ENCODE data around the gene RRM1.
A peak's percentile ranks its signal among the peaks of the same experiment; 100 is the strongest.
"Not testable (repeated sequence)": the region's sequence is repeated elsewhere in the genome, so short reads cannot be mapped to it uniquely, and the experiment has no call there.

The RRM1 gene

DNA sequence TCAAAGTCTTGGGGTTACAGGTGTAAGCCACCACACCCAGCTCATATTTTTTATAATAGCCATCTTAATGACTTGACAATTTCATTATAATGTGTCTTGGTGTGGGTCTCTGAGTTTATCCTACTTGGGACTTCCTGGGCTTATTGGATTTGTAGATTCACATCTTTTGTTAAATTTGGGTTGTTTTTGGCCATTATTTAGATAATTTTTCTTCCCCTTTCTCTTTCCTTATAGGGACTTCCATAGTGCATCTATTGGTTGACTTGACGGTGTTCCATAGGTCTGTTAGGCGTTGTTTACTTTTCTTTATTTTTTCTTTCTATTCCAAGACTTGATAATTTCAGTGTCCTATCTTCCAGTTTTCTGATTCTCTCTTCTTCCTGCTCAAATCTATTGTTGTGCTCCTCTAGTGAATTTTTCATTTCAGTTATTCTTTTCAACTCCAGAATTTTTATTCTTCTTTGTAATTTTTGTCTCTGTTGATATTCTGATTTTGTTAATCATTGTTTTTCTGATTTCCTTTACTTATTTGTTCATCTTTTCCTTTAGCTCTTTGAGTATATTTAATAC, 45.6 kb downstream of the RRM1 start:
- DNase-seq (ENCODE audit: low read depth), result no peak

- no peak for DNase-seq (ENCODE audit: low read depth)
Measured at GRCh38 chr11:4146070-4146771, 51.6 kb downstream of the RRM1 start.

DNA sequence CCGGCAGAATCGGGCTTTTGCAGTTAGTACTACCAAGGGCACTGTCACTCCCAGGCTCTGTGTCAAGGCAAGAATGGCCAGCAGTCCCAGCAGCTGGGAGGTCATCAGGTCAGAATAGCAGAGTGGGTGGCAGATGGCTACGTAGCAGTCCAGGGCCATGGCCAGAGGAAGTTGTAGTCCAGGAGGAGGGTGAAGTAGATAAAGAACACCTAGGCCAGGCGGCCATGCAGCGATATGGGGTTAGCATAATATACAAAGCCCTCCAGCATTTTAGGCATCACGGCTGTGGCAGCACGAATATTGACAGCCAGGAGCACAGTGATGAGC, 52.1 kb downstream of the RRM1 start:
- DNase-seq (ENCODE audit: low read depth), result no peak

GRCh38 chr11:4154503-4154902, 59.9 kb downstream of the RRM1 start:
- no peak for DNase-seq (ENCODE audit: low read depth)

DNA sequence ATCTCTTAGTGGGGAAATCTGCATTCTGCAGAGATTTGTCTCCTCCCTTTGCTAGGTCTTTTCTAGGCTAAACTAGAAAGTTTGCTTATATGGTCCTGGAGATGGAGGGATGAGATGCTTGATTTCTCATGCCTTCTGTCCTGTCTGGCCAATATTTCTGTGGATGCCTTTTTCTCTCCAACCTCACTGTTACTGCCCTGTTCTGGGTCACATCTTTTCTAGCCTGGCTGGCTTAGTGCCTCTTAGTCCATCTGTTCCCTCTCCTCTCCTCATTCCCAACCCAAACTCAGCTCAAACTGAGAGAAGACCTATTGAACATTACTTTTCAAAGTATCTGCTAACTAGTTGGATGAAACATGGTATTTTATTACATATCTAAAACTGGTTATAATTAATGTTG, 62.0 kb downstream of the RRM1 start:
- DNase-seq (ENCODE audit: low read depth), result no peak

DNA sequence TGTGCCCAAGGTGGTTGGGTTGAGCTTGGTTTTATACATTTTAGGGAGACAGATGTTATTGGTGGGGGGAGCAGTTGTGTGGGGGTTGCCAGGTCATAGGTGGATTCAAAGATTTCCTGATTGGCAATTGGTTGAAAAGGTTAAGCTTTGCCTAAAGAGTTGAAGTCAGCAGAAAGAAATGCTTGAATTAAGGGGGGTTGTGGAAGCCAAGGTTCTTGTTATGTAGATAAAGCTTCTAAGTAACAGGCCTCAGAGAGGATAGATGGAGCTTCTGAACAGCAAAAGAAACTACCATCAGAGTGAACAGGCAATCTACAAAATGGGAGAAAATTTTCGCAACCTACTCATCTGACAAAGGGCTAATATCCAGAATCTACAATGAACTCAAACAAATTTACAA, 64.2 kb downstream of the RRM1 start:
- not testable (repeated sequence) for DNase-seq (ENCODE audit: low read depth)

- DNase-seq (ENCODE audit: low read depth), result no peak
Measured at GRCh38 chr11:4161305-4161704, 66.7 kb downstream of the RRM1 start.

- no peak for DNase-seq (ENCODE audit: low read depth)
Measured at GRCh38 chr11:4164884-4165590, 70.4 kb downstream of the RRM1 start.

- DNase-seq (ENCODE audit: low read depth), result no peak
Measured at GRCh38 chr11:4167292-4167691, 72.7 kb downstream of the RRM1 start.

GRCh38 chr11:4167758-4168157, 73.2 kb downstream of the RRM1 start:
- no peak for DNase-seq (ENCODE audit: low read depth)

DNA sequence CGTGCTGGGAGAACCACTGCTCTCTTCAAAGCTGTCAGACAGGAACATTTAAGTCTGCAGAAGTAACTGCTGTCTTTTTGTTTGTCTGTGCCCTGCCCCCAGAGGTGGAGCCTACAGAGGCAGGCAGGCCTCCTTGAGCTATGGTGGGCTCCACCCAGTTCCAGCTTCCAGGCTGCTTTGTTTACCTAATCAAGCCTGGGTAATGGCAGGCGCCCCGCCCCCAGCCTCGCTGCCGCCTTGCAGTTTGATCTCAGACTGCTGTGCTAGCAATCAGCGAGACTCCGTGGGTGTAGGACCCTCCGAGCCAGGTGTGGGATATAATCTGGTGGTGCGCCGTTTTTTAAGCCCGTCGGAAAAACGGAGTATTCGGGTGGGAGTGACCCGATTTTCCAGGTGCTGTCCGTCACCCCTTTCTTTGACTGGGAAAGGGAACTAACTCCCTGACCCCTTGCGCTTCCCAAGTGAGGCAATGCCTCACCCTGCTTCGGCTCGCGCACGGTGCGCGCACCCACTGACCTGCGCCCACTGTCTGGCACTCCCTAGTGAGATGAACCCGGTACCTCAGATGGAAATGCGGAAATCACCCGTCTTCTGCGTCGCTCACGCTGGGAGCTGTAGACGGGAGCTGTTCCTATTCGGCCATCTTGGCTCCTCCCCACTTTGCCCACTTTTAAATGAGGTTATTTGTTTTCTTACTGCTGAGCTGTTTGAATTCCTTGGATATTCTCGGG, 81.2 kb downstream of the RRM1 start:
- not testable (repeated sequence) for DNase-seq (ENCODE audit: low read depth)

DNA sequence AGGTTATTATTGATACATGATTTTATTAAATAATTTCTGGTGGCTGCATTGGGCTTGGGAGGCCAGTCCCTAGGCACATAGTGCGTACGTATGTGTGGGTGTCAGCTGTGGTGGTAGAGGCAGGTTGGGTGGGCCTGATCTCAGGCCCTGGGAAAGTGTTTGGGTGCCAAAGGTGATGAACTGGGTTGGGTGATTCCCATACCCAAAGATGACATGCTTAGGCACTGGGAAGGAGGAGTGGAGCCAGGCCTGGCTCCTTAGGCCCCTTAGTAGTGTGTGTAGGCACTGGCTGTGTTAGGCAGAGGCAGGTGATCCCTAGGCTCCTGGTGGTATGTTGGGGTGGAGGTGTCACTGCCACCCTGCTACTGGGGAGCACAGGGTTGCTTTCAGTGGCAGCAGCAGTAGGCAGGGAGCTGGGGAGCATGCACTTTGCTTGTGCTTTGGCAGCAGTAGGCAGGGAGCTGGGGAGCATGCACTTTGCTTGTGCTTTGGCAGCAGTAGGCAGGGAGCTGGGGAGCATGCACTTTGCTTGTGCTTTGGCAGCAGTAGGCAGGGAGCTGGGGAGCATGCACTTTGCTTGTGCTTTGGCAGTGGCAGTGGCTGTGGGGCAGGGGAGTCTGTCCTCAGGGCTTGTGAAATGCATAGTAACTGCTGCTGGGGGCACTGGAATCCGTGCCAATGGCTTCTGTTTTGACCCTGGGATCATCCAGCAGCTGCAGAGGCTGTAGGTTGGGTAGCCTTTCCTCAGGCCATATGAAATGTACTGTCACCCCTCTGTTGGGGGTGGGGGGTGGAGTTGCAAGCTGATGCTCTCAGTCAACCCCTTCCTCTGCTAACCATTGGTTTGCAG, 84.4 kb downstream of the RRM1 start:
- no peak for DNase-seq (ENCODE audit: low read depth)

- no peak for DNase-seq (ENCODE audit: low read depth)
Measured at GRCh38 chr11:4180441-4181183, 86.0 kb downstream of the RRM1 start.

GRCh38 chr11:4181782-4182721, 87.5 kb downstream of the RRM1 start:
- DNase-seq (ENCODE audit: low read depth), result peak; percentile 45

- DNase-seq (ENCODE audit: low read depth), result no peak
Measured at GRCh38 chr11:4183410-4184057, 88.9 kb downstream of the RRM1 start.

DNA sequence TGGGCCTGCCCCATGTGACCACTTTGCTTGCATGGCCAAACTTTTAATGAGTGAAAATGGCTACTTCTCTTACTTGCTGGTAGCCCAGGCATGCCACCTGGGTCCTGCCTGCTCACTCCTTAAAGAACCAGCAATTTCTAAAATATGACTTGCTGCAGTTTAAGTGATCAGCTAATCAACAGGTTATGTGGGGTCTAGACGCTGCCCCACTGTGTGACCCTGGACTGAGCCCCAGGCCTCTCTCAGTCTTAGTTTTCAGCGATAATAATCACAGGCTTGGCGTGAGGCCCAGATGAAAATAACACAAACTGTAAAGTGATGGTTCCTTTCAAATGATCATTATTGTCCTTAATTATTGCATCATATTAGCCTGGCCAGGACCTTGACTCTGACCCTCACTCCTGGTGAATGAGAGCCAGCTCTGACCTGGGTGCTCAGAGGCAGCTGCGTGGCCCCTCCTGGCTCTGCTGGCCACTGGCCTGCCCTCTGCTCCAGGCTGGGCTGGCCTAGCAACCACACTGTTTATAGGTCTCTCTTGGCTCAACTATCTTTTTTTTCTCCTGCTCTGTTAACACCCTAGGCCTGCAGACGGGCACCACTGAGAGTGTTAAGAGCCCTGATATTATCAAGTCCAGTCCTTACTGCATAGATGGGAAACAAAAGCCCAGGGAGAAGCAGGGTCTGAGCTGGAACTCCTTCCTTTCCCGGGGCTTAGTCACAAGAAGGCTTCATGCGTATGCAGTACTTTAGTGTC, 89.7 kb downstream of the RRM1 start:
- DNase-seq (ENCODE audit: low read depth), result no peak

DNA sequence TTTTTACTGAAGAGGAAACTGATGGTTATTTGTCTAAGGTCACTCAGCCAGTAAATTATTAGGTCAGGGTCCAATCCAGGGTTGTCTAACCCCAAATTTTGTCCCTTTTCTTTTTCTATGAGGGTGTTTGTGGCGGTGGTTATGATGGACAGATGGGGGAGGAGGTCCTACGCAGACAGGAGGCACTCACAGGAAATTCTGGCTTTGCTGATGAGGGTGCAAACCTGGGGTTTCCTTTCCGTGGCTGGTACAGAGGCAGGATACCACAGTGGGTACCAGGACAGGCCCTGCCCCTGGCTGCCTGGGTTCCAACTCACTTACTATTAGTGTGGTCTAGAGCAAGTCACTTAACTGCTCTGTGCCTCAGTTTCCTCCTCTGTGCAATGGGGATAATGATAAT, 91.0 kb downstream of the RRM1 start:
- DNase-seq (ENCODE audit: low read depth), result no peak

DNA sequence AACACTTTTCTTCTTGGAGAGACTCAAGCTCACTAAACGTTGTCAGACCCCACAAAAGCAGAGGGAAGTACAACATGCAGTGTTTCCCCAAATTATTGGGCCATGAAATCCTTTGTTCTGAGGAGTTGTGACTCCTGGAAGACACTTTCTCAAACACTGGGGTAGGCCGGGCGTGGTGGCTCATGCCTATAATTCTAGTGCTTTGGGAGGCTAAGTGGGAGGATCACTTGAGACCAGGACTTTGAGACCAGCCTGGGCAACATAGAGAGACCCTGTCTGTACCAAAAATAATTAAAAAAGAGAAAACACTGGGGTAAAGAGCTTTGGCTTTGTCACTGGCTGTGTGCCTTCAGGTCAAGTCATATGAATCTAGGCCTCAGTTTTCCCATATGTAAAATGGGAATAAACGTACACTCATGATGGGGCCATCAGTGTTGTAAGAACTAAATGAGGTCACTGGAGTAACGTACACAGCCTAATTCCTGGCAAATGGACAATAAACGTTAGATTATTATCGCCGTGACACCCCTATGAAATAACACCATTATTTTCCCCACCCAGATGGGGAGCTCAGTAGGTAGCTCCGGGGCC, 92.0 kb downstream of the RRM1 start:
- no peak for DNase-seq (ENCODE audit: low read depth)
